GM13976 (cell line): Measurements from ENCODE around the gene DDX10.

Source experiments
- DNase-seq: peaks from one replicate; pipeline ENCODE4 v3.0.0; 2012; ENCODE audit warnings: low spot score
- in situ Hi-C: fragments of 300-500 bp; cut with MboI; formaldehyde crosslinking; loops from one replicate; pipeline ENCODE4 v1.12.0; 2022; ENCODE audit warnings: low sequenced_read_pairs, mixed read lengths, inconsistent platforms; ENCODE audit not compliant: unreplicated experiment
- TF ChIP-seq, protein P1 (sequence below): IDR thresholded peaks from 2 replicates; pipeline ENCODE4 v1.5.1; 2012; ENCODE audit warnings: borderline replicate concordance, mild to moderate bottlenecking; ENCODE audit not compliant: insufficient read depth; ENCODE audit errors: extremely low read depth, missing control alignments, control extremely low read depth

Gene DDX10

DNA sequence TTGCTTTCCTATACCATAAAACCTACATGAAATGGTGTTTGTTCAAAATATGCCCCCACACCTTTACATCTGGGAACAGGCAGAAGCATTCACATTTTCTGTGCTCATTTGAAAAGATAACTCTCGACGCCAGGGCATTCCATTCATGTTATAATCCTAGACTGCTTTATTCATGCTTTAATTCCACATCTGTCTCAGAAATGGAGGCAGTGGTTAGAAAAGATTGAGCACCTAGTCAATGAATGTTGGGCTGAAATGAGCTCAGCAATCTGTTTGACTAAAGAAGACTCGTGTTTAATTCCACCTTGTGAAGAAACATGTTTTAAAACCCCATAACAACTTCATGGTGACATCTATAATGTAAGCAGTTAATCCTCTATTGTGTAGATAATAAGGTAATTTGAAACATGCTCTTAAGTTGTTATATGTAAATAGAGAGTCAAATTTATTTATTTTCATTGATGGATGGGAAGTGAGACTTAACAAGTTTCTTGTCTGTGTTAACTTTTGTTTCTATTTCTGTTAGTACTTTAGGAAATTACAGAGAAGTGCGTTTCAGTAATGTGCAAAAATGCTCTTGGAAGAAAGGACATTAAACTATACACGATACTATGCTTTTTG is 217.5 kb downstream of the DDX10 start:
- in situ Hi-C loops: no loop called here
- DNase-seq: no peak

DNA sequence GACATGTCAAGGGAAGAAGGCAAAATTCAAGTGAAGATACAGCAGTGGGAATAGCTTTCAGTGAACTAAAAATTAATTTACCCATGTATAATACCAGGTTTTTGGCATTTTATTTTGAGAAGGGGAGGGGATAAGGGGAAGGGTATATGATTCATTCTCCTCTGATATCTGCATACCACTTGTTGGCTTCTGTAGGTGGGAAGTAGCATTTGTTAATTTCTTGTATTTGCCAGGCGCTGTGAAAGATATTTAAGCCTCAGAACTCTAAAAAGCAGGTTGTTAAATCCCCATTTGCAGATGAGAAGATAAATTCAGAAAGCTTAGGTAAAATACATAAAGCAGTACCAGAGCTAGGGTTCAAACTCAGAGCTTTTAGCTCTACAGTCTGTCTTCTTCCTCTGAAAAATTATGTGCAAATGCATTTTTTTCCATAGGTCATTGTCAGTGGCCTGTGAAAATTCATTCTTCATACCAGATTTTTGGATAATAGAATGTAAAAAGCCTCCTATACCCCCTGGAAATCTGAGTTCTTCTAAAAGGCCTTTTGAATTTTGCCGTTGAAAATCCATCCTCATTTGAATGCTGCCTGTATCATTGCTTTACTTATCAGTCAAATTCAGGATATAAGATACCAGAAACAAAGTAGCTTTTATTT is 221.3 kb downstream of the DDX10 start:
- in situ Hi-C loops: no loop called here
- no peak for DNase-seq
- TF ChIP-seq, protein P1, sequence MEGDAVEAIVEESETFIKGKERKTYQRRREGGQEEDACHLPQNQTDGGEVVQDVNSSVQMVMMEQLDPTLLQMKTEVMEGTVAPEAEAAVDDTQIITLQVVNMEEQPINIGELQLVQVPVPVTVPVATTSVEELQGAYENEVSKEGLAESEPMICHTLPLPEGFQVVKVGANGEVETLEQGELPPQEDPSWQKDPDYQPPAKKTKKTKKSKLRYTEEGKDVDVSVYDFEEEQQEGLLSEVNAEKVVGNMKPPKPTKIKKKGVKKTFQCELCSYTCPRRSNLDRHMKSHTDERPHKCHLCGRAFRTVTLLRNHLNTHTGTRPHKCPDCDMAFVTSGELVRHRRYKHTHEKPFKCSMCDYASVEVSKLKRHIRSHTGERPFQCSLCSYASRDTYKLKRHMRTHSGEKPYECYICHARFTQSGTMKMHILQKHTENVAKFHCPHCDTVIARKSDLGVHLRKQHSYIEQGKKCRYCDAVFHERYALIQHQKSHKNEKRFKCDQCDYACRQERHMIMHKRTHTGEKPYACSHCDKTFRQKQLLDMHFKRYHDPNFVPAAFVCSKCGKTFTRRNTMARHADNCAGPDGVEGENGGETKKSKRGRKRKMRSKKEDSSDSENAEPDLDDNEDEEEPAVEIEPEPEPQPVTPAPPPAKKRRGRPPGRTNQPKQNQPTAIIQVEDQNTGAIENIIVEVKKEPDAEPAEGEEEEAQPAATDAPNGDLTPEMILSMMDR: no peak

More for the DNA sequence above, 217.5 kb downstream of the DDX10 start:
- TF ChIP-seq, protein P1: no peak

DNA sequence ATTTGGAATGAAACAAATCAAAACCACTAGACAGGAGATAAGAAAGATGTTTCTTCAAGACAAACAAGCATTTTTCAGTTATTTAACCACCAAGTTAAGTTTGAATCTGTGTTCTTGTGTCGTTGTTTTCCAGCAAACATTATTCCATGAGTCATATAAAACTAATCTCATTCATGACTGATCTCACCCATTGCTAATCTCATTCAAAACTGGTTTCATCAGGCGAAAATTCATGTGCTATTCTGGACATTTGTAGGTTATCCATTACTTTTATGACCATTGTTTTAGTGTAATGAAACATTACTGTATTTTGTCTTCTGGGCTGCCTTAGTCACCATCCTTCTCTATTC is 221.8 kb downstream of the DDX10 start:
- TF ChIP-seq, protein P1: no peak
- DNase-seq: no peak
- in situ Hi-C loops: no loop called here

DNA sequence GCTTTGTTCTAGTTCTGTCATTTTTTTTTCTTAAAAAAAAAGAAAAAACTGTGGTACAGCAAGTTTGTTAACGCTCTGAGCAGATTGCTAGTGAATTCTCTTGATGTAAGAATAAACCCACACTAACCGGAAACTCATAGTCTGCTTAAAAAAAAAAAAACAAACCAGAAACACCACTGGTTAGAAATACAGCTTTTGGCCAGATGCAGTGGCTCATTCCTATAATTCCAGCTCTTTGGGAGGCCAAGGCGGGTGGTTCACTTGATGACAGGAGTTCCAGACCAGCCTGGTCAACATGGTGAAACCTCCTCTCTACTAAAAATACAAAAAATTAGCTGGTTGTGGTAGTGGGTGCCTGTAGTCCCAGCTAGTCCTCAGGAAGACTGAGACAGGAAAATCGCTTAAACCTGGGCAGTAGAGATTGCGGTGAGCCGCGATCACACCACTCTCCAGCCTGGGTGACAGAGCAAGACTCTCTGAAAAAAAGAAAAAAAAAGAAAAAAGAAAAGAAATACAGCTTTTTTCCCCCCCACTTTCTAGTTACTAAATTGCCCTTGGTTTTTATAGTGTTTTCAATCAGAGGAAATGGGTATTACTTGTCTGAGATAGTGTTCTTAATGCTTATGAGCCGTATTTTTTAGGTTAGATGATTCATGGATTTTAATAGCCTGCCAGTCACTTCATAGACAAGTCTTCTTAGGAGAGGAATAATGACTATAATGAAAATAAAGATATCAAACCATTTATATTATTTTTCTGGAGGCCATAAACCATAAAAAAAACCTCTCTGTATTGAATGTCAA is 222.8 kb downstream of the DDX10 start:
- in situ Hi-C loops: no loop called here
- TF ChIP-seq, protein P1: no peak
- no peak for DNase-seq

DNA sequence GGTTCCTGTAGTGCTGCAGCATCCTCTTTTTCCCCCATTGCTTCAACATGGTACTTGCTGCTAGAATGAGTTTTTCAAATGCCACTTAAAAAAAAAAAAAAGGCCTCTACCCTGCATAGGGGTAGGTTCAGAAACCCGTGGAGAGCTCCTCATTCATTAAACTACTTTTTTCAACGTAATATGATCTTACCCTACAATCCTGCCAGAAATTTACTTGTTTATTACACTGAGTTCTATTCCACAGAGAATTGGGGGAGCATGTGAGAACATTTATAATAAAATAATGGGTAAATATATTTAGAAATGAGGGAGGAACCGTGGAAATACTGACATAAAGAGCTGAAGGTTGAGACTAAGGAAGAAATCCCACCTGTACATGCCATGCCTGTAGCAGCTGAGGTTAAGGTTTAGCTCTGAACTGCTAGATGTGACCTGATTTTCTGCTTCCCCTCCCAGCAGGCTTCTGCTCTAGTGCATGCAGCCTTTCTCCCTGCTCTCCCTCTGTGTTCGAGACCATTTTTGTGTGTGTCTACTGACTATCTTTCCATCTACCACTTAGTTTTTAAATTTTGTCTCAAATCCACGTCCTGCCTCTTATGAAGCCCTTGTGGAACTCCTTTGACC is 225.7 kb downstream of the DDX10 start:
- TF ChIP-seq, protein P1: no peak
- in situ Hi-C loops: no loop called here
- DNase-seq: no peak

DNA sequence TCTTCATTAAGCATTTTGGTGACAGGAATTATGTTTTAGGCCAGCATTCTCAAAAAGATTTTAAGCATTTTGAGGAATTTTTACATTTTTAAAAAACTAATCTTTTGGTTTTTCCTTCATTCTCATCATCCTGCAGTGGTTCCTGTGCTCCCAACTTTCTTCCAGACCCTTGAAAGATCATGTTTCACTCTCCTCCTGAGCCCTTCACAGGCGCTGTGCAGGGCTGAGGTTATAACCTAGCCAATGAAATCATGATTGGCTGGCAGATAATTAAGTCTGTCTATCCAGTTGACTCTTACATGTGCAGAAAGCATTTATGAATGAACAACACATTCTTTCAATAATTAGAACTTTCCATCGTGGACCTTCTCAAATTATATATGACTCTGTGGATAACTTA is 226.3 kb downstream of the DDX10 start:
- TF ChIP-seq, protein P1: no peak
- no peak for DNase-seq
- in situ Hi-C loops: no loop called here
